ENCODE measurements around the gene NT5C1B. TPM values are rescaled to one million over a fixed set of nuclear protein-coding genes. Genes with fewer than 3 reads are reported as not detected.

NT5C1B gene
- total RNA-seq, 2 donors from 2014 or later, result not detected

- H3K27me3 Mint-ChIP-seq (ENCODE audit: low read depth), result no peaks in the 10 kb centered on the region
- H3K9me3 Mint-ChIP-seq, result peaks cover 0 to 3% of the 10 kb centered on the region in 2 donors
- no peak overlapping the region for H3K27ac Mint-ChIP-seq
- no peak for ATAC-seq (replicated peaks in 1 of 2)
- H3K4me3 Mint-ChIP-seq, result no peak overlapping the region
- no peak for DNase-seq
- peaks cover 0 to 6% of the 10 kb centered on the region in 2 donors for H3K36me3 Mint-ChIP-seq (ENCODE audit: insufficient read depth in 2 of 2)
- no peaks in the 10 kb centered on the region for H3K4me1 Mint-ChIP-seq (ENCODE audit: low read depth)
Measured at GRCh38 chr2:18612133-18612532, 22.8 kb upstream of the NT5C1B start.

DNA sequence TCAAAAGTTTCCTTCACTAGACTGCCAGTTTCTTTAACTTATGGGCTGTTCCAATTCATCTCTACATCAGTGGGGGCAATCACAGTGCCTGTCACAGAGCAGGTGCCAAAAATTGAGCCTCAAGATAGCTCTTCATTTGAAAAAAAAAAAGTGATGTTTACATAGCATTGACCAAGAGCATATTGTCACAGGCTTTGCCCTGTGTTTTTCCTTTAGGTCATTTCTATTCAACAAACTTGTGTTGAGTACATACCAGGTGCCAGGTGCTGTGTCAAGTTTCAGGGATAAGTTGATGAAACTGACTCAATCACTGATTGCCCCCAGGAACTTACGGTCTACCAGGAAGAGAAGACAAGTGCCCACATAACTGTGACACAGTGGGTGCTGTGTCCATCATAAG is 22.2 kb upstream of the NT5C1B start:
- Mint-ChIP-seq H3K27me3 (ENCODE audit: low read depth) (no peaks in the 10 kb centered on the region), H3K36me3 (ENCODE audit: insufficient read depth in 2 of 2) (peaks cover 0 to 6% of the 10 kb centered on the region in 2 donors), H3K27ac (no peak overlapping the region), H3K4me1 (ENCODE audit: low read depth) (no peaks in the 10 kb centered on the region), H3K4me3 (no peak overlapping the region), H3K9me3 (peaks cover 0 to 3% of the 10 kb centered on the region in 2 donors)
- DNase-seq (no peak), ATAC-seq (replicated peaks in 1 of 2) (no peak)

DNA sequence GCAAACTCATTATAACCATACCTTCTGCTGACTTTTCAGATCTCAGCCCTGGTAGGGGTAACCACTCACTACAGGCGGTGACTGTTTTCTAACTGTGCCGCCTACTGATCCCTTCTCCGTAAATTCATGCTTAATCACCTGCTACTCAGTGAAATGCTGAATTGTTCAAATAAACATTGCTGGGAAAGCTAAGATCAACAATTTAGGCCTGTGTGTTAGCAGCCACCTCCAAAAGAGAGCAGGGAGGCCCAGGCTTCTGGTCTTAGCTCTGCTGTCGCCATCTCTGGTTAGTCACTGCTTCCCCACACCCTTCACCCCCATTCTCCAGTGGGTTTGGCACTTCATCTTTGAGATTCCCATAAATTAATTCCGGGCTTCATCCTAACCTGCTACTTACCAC is 21.8 kb upstream of the NT5C1B start:
- peaks cover 0 to 6% of the 10 kb centered on the region in 2 donors for H3K36me3 Mint-ChIP-seq (ENCODE audit: insufficient read depth in 2 of 2)
- H3K27me3 Mint-ChIP-seq (ENCODE audit: low read depth), result no peaks in the 10 kb centered on the region
- H3K27ac Mint-ChIP-seq, result no peak overlapping the region

DNA sequence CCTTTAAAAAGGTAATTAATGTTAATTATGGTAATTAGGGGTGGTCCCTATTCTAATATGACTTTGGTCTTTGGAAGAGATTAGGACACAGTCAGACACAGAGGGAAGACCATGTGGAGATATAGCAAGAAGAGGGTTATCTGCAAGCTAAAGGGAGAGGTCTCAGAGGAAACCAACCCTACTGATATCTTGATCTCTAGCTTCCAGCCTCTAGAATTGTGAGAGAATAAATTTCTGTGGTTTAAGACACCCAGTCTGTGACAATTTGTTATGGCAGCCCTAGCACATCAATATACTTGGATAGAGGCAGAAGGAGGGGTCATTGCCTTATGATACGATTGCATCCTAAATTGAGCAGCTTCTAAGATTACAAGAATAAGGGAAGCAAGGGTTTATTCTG is 21.3 kb upstream of the NT5C1B start:
- ATAC-seq (replicated peaks in 1 of 2) (no peak), DNase-seq (no peak)
- Mint-ChIP-seq H3K4me1 (ENCODE audit: low read depth) (no peaks in the 10 kb centered on the region), H3K36me3 (ENCODE audit: insufficient read depth in 2 of 2) (peaks cover 0 to 5% of the 10 kb centered on the region in 2 donors), H3K27ac (no peak overlapping the region), H3K4me3 (no peak overlapping the region), H3K9me3 (peaks cover 0 to 2% of the 10 kb centered on the region in 2 donors), H3K27me3 (ENCODE audit: low read depth) (no peaks in the 10 kb centered on the region)

More for the DNA sequence above, 21.8 kb upstream of the NT5C1B start:
- ATAC-seq (replicated peaks in 1 of 2), result no peak
- H3K4me1 Mint-ChIP-seq (ENCODE audit: low read depth), result no peaks in the 10 kb centered on the region
- no peak overlapping the region for H3K4me3 Mint-ChIP-seq
- H3K9me3 Mint-ChIP-seq, result peaks cover 0 to 3% of the 10 kb centered on the region in 2 donors
- DNase-seq, result no peak

GRCh38 chr2:18610090-18610489 is 20.7 kb upstream of the NT5C1B start:
- Mint-ChIP-seq H3K4me1 (ENCODE audit: low read depth) (no peaks in the 10 kb centered on the region), H3K27ac (no peak overlapping the region), H3K4me3 (no peak overlapping the region), H3K9me3 (no peaks in the 10 kb centered on the region), H3K36me3 (ENCODE audit: insufficient read depth in 2 of 2) (peaks cover 0 to 2% of the 10 kb centered on the region in 2 donors), H3K27me3 (ENCODE audit: low read depth) (no peaks in the 10 kb centered on the region)
- DNase-seq (no peak), ATAC-seq (replicated peaks in 1 of 2) (no peak)

DNA sequence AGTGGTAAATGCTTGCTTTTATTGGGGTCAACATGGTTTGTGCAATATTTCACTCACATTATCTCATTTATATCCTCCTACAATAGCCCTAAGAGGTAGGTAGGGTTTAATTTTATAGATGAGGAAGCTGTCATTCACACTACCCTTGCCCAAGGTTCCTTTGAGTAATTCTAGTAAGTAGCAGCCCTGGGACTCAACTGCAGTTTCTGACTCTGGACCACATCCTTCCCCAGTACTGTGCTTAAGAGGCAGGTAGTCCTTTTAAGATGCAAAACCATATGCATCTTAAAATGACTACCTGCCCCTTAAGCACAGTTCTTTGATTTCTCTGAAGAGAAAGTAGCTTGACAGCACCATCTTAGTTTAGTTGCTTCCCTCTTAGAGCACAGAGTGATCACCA is 15.7 kb upstream of the NT5C1B start:
- H3K4me1 Mint-ChIP-seq (ENCODE audit: low read depth), result no peaks in the 10 kb centered on the region
- DNase-seq, result peak in 1 of 2 donors; percentile 4
- ATAC-seq (replicated peaks in 1 of 2), result peak; percentile 77 to 86
- H3K27ac Mint-ChIP-seq, result no peak overlapping the region
- no peaks in the 10 kb centered on the region for H3K27me3 Mint-ChIP-seq (ENCODE audit: low read depth)
- no peaks in the 10 kb centered on the region for H3K9me3 Mint-ChIP-seq
- no peak overlapping the region for H3K4me3 Mint-ChIP-seq
- H3K36me3 Mint-ChIP-seq (ENCODE audit: insufficient read depth in 2 of 2), result peaks cover 0 to 2% of the 10 kb centered on the region in 2 donors

- no peaks in the 10 kb centered on the region for H3K4me1 Mint-ChIP-seq (ENCODE audit: low read depth)
- ATAC-seq (replicated peaks in 1 of 2), result no peak
- no peak for DNase-seq
- no peaks in the 10 kb centered on the region for H3K27me3 Mint-ChIP-seq (ENCODE audit: low read depth)
- no peak overlapping the region for H3K27ac Mint-ChIP-seq
- no peaks in the 10 kb centered on the region for H3K9me3 Mint-ChIP-seq
- no peak overlapping the region for H3K4me3 Mint-ChIP-seq
- peaks cover 0 to 2% of the 10 kb centered on the region in 2 donors for H3K36me3 Mint-ChIP-seq (ENCODE audit: insufficient read depth in 2 of 2)
Measured at GRCh38 chr2:18604531-18604885, 15.1 kb upstream of the NT5C1B start.

DNA sequence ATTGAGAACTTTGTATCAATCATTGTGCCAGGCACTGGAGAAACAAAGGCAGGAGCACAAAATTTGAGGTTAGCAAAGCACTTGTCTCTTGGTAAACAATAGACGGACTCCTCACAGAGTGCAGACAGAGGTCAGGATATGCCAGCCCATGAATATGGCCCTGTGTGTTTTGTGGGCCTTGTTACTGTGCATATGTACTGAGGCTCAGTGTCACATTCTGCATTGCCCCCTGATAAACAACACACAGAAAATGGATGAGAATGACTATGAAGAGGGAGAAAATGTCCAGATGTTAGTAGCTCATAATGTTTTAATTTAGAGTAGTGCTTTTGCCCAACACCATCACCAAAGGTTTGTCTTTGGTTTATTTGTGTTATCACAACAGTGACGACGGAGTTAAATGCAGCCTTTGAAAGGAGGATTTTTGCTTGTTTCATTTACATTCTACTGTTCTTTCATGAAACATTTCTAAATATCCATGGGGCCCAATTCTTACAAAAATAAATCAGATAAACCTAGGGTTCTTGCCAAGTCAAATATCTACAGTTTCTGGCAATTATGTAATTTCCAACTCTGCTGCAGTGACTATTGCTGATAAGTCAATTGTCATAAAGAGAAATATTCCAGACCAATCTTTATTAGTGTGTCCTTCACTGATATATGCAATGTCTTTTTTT is 14.6 kb upstream of the NT5C1B start:
- Mint-ChIP-seq H3K4me1 (ENCODE audit: low read depth) (no peaks in the 10 kb centered on the region), H3K27me3 (ENCODE audit: low read depth) (no peaks in the 10 kb centered on the region), H3K36me3 (ENCODE audit: insufficient read depth in 2 of 2) (peaks cover 0 to 2% of the 10 kb centered on the region in 2 donors), H3K4me3 (no peak overlapping the region), H3K27ac (no peak overlapping the region), H3K9me3 (no peaks in the 10 kb centered on the region)
- no peak for DNase-seq
- ATAC-seq (replicated peaks in 1 of 2), result no peak

DNA sequence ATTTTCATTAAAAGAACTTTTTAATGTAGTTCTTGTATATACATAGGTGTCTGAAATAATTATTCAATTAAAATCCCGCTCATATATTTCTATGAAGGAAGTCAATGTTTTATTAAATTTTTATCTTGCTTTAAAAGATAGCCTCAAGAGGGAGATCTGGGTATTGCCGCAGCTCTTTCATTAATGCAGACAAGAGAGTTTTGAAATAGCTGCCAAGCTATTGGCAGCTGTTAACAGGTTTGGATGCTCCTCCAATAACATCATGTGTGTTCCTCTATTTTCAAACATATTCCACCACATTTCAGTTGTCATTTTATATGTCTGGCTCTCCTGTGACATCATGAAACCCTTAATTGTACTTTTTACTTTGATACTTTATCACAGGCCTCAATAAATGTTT is 12.9 kb upstream of the NT5C1B start:
- DNase-seq, result no peak
- Mint-ChIP-seq H3K4me3 (no peak overlapping the region), H3K9me3 (no peaks in the 10 kb centered on the region), H3K27ac (no peak overlapping the region), H3K27me3 (ENCODE audit: low read depth) (no peaks in the 10 kb centered on the region), H3K4me1 (ENCODE audit: low read depth) (no peaks in the 10 kb centered on the region), H3K36me3 (ENCODE audit: insufficient read depth in 2 of 2) (peaks cover 0 to 2% of the 10 kb centered on the region in 2 donors)
- ATAC-seq (replicated peaks in 1 of 2), result no peak

GRCh38 chr2:18600255-18600613 is 10.9 kb upstream of the NT5C1B start:
- Mint-ChIP-seq H3K36me3 (ENCODE audit: insufficient read depth in 2 of 2) (peaks cover 0 to 1% of the 10 kb centered on the region in 2 donors), H3K9me3 (peaks cover 0 to 2% of the 10 kb centered on the region in 2 donors), H3K27ac (no peak overlapping the region), H3K27me3 (ENCODE audit: low read depth) (no peaks in the 10 kb centered on the region), H3K4me3 (no peak overlapping the region), H3K4me1 (ENCODE audit: low read depth) (no peaks in the 10 kb centered on the region)
- DNase-seq (no peak), ATAC-seq (replicated peaks in 1 of 2) (no peak)

- no peak for DNase-seq
- Mint-ChIP-seq H3K4me3 (no peak overlapping the region), H3K27ac (no peak overlapping the region), H3K36me3 (ENCODE audit: insufficient read depth in 2 of 2) (peaks cover 0 to 1% of the 10 kb centered on the region in 2 donors), H3K27me3 (ENCODE audit: low read depth) (no peaks in the 10 kb centered on the region), H3K4me1 (ENCODE audit: low read depth) (no peaks in the 10 kb centered on the region), H3K9me3 (peaks cover 0 to 2% of the 10 kb centered on the region in 2 donors)
- ATAC-seq (replicated peaks in 1 of 2), result no peak
Measured at GRCh38 chr2:18599509-18600254, 10.3 kb upstream of the NT5C1B start.

GRCh38 chr2:18598848-18599484 is 9.6 kb upstream of the NT5C1B start:
- peaks cover 0 to 1% of the 10 kb centered on the region in 2 donors for H3K36me3 Mint-ChIP-seq (ENCODE audit: insufficient read depth in 2 of 2)
- no peaks in the 10 kb centered on the region for H3K27me3 Mint-ChIP-seq (ENCODE audit: low read depth)
- H3K4me3 Mint-ChIP-seq, result no peak overlapping the region
- peaks cover 0 to 2% of the 10 kb centered on the region in 2 donors for H3K9me3 Mint-ChIP-seq
- H3K27ac Mint-ChIP-seq, result no peak overlapping the region
- ATAC-seq (replicated peaks in 1 of 2), result no peak
- no peaks in the 10 kb centered on the region for H3K4me1 Mint-ChIP-seq (ENCODE audit: low read depth)
- DNase-seq, result no peak

DNA sequence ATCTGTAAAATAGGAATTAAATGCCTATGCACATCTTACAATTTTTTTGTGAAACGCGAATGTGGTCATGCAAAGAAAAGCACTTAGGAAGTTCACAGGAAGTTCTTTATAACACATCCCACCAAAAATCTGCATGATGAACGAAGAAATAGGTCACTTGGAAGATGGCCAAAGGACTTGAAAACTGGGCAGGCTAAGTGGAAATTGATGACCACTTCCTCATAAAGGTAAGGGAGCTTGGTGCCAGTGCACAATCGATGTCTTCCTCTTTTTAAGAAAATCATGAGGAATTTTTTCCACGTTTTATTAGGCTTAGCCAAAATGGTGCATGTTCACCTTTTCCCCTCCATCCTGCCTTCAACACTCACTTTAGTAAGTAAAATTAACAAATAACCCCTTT is 8.2 kb upstream of the NT5C1B start:
- no peak overlapping the region for H3K4me3 Mint-ChIP-seq
- H3K27ac Mint-ChIP-seq, result no peak overlapping the region
- ATAC-seq (replicated peaks in 1 of 2), result no peak
- no peak for DNase-seq
- no peaks in the 10 kb centered on the region for H3K27me3 Mint-ChIP-seq (ENCODE audit: low read depth)
- H3K4me1 Mint-ChIP-seq (ENCODE audit: low read depth), result no peaks in the 10 kb centered on the region
- H3K9me3 Mint-ChIP-seq, result peaks cover 0 to 5% of the 10 kb centered on the region in 2 donors
- peaks cover 0 to 1% of the 10 kb centered on the region in 2 donors for H3K36me3 Mint-ChIP-seq (ENCODE audit: insufficient read depth in 2 of 2)
